Measurements from ENCODE around the gene HDAC9. TPM values are rescaled to one million over a fixed set of nuclear protein-coding genes. Genes with fewer than 3 reads are reported as not detected.

Gene HDAC9
- total and polyA plus RNA-seq, 2 donors (not counting 1 experiment from before 2014, with no cell fraction given), result 2.9 to 7.9 TPM

GRCh38 chr7:18577096-18577771, 81.7 kb downstream of the HDAC9 start:
- Histone ChIP-seq H3K9ac (ENCODE audit: insufficient read depth, low read length) (no peak overlapping the region), H2AFZ (ENCODE audit: low read length) (no peak overlapping the region), H3K79me2 (ENCODE audit: control insufficient read depth, insufficient read depth, low read length) (no peaks in the 10 kb centered on the region), H3K27ac (ENCODE audit: insufficient read depth, low read length) (no peak overlapping the region), H3K36me3 (ENCODE audit: control insufficient read depth, insufficient read depth, low read length) (no peaks in the 10 kb centered on the region), H3K4me2 (ENCODE audit: extremely low read depth, insufficient read depth, low read length) (no peak overlapping the region), H4K20me1 (ENCODE audit: control insufficient read depth, extremely low read depth, insufficient read depth, low read length) (no peaks in the 10 kb centered on the region), H3K4me1 (ENCODE audit: control insufficient read depth, extremely low read depth, insufficient read depth, low read length) (no peaks in the 10 kb centered on the region), H3K4me3 (replicated peaks in 1 of 4; ENCODE audit: control extremely low read depth in 1 of 4, insufficient read depth in 1 of 4, low read depth in 3 of 4, low read length in 4 of 4) (no peak overlapping the region), H3K27me3 (ENCODE audit: control insufficient read depth, insufficient read depth, low read length) (no peaks in the 10 kb centered on the region), H3K9me3 (ENCODE audit: control insufficient read depth, insufficient read depth, low read depth, low read length) (no peaks in the 10 kb centered on the region)
- DNase-seq (ENCODE audit: low read depth in 2 of 2), result no peak
- TF ChIP-seq CTCF (conservative IDR thresholded peaks at IDR 0.05 in 1 of 2, IDR thresholded peaks at IDR 0.05 in 1 of 2; ENCODE audit: low read depth in 1 of 2, low read length in 2 of 2) (no peak), EZH2 (IDR thresholded peaks at IDR 0.05; ENCODE audit: low read length, missing control alignments) (no peak)

DNA sequence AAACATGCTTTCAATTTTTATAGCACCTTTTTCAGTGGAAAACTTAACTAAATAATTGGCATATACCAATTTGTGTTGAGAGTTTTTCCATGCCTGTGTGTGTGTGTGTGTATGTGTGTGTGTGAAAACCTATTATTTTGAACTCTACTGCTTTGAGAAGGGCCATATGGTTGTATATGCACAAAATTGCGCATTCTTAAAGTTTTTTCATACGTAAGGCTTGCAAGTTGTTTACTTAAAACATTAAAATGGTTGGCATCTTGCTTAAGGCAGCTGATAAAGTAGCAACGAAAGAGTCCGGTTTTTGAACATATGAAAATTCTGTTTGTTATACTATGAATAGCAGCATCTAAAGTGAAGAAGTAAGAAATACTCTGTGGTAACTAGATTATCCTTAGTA, 84.1 kb downstream of the HDAC9 start:
- Histone ChIP-seq H3K9me3 (ENCODE audit: control insufficient read depth, insufficient read depth, low read depth, low read length) (no peaks in the 10 kb centered on the region), H2AFZ (ENCODE audit: low read length) (no peak overlapping the region), H3K4me2 (ENCODE audit: extremely low read depth, insufficient read depth, low read length) (no peak overlapping the region), H3K4me3 (replicated peaks in 1 of 4; ENCODE audit: control extremely low read depth in 1 of 4, insufficient read depth in 1 of 4, low read depth in 3 of 4, low read length in 4 of 4) (no peak overlapping the region), H3K4me1 (ENCODE audit: control insufficient read depth, extremely low read depth, insufficient read depth, low read length) (no peaks in the 10 kb centered on the region), H3K79me2 (ENCODE audit: control insufficient read depth, insufficient read depth, low read length) (no peaks in the 10 kb centered on the region), H3K36me3 (ENCODE audit: control insufficient read depth, insufficient read depth, low read length) (no peaks in the 10 kb centered on the region), H3K9ac (ENCODE audit: insufficient read depth, low read length) (no peak overlapping the region), H3K27ac (ENCODE audit: insufficient read depth, low read length) (no peak overlapping the region), H4K20me1 (ENCODE audit: control insufficient read depth, extremely low read depth, insufficient read depth, low read length) (no peaks in the 10 kb centered on the region), H3K27me3 (ENCODE audit: control insufficient read depth, insufficient read depth, low read length) (no peaks in the 10 kb centered on the region)
- no peak for TF ChIP-seq EZH2 (IDR thresholded peaks at IDR 0.05; ENCODE audit: low read length, missing control alignments)
- TF ChIP-seq CTCF (conservative IDR thresholded peaks at IDR 0.05 in 1 of 2, IDR thresholded peaks at IDR 0.05 in 1 of 2; ENCODE audit: low read depth in 1 of 2, low read length in 2 of 2), result no peak
- DNase-seq (ENCODE audit: low read depth in 2 of 2), result peak in 1 of 2 donors; percentile 20

DNA sequence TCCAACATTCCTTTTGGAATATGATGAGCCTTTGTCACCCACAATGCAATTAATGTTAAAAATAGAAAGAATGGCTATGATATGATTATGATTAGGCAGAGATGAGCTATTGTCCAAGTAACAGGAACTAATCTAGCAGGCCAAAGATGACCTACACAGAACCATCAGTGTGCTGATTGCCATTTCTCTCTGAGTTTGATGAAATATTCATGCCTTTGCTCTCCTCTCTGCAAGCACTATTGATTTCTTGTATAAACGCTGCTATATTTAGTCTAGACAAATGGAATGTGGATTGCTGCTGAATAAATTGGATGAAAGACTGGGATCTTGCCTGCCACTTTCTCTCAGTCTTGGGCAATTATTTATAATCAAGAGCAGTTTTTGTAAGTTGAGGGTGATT, 85.4 kb downstream of the HDAC9 start:
- no peak for DNase-seq (ENCODE audit: low read depth in 2 of 2)
- H3K9me3 ChIP-seq (ENCODE audit: control insufficient read depth, insufficient read depth, low read depth, low read length), result no peaks in the 10 kb centered on the region
- H3K4me2 ChIP-seq (ENCODE audit: extremely low read depth, insufficient read depth, low read length), result no peak overlapping the region
- TF ChIP-seq CTCF (conservative IDR thresholded peaks at IDR 0.05 in 1 of 2, IDR thresholded peaks at IDR 0.05 in 1 of 2; ENCODE audit: low read depth in 1 of 2, low read length in 2 of 2) (no peak), EZH2 (IDR thresholded peaks at IDR 0.05; ENCODE audit: low read length, missing control alignments) (no peak)
- no peak overlapping the region for H3K4me3 ChIP-seq (replicated peaks in 1 of 4; ENCODE audit: control extremely low read depth in 1 of 4, insufficient read depth in 1 of 4, low read depth in 3 of 4, low read length in 4 of 4)
- no peaks in the 10 kb centered on the region for H3K79me2 ChIP-seq (ENCODE audit: control insufficient read depth, insufficient read depth, low read length)
- H3K27ac ChIP-seq (ENCODE audit: insufficient read depth, low read length), result no peak overlapping the region
- H4K20me1 ChIP-seq (ENCODE audit: control insufficient read depth, extremely low read depth, insufficient read depth, low read length), result no peaks in the 10 kb centered on the region
- H3K36me3 ChIP-seq (ENCODE audit: control insufficient read depth, insufficient read depth, low read length), result no peaks in the 10 kb centered on the region
- no peak overlapping the region for H3K9ac ChIP-seq (ENCODE audit: insufficient read depth, low read length)
- H3K4me1 ChIP-seq (ENCODE audit: control insufficient read depth, extremely low read depth, insufficient read depth, low read length), result no peaks in the 10 kb centered on the region
- no peak overlapping the region for H2AFZ ChIP-seq (ENCODE audit: low read length)
- H3K27me3 ChIP-seq (ENCODE audit: control insufficient read depth, insufficient read depth, low read length), result no peaks in the 10 kb centered on the region

All from fibroblast of lung (primary cell).